DMS53 (cell line): ENCODE measurements around the gene TMEM185B.
A peak's percentile ranks its signal among the peaks of the same experiment; 100 is the strongest.
"Not testable (repeated sequence)": the region's sequence is repeated elsewhere in the genome, so short reads cannot be mapped to it uniquely, and the experiment has no call there.

Experiments
- DNase-seq: peaks from one replicate; lab custom pipeline; 2025; lab: John Stamatoyannopoulos, UW

TMEM185B gene

DNA sequence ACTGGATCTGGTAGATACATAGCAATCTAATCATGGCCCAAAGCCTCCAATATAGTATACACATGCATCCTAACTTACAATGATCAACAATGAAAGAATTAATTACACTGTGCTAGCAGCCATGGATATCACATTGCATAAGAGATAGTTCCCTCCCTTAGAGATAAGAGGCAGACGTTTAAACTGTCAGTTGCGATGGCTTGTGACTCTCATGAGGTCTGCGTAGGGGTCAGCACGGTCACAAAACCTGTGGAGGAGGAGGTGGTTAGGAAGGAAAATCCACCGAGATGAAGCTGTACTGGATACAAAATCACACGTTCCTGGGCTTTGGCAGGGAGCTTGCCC is 28.7 kb upstream of the TMEM185B start:
- DNase-seq = peak; percentile 52

DNA sequence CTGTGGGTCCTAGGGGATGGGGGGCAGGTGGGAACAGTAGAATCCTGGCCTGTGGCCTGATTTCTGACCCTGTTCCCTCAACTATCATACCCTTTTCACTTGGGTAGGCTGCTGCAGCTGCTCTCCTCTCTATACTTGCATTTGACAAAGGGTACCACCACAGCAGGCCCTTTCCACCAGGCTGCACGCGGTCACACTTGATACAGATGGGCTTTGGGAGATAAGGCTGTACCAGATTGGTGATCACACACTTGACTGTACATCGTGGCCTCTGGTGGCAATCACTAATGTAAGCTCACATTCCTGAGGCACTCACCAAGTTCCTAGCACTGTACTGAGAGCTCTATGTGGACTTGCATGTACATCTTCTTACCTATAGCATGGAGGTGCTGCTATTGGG is 27.9 kb upstream of the TMEM185B start:
- no peak for DNase-seq

DNA sequence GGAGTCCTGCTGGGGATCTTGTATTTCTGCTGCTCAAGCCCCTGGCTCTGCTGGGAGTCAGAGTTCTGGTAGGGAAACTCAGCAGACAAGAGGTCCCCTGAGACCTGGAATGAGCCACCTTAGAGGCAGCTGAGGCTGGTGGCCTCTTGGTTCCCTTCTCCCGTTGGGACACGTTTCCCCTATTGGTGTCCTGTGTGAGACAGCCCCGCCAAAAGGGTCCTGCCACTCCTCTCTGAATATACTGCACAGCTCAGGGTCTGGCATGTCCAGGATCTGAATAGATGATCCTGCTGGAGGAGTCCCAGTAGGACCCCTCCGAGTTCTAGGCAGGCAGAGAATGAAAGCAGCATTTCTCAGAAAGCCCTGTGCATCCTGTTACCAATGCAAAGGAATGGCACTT is 27.4 kb upstream of the TMEM185B start:
- DNase-seq = no peak

DNA sequence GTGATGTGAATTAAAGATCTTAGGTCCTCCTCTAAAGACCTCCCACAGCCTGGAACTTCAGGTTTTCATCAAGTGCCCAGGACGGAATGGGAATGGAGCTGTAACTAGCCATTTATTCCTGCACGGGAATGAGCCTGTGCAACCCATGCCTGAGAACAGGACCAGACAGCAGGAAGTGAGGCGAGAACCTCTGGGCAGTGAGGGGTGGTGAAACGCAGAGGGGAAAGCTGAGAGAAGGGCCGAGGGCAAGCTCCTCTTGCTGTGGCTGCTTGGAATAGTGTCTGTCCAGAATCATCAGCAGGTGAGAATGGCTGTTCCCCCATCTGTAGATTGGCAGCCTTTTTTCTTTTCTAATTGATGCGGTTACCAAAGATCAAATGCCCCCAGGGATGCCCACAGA is 24.7 kb upstream of the TMEM185B start:
- DNase-seq = no peak

DNA sequence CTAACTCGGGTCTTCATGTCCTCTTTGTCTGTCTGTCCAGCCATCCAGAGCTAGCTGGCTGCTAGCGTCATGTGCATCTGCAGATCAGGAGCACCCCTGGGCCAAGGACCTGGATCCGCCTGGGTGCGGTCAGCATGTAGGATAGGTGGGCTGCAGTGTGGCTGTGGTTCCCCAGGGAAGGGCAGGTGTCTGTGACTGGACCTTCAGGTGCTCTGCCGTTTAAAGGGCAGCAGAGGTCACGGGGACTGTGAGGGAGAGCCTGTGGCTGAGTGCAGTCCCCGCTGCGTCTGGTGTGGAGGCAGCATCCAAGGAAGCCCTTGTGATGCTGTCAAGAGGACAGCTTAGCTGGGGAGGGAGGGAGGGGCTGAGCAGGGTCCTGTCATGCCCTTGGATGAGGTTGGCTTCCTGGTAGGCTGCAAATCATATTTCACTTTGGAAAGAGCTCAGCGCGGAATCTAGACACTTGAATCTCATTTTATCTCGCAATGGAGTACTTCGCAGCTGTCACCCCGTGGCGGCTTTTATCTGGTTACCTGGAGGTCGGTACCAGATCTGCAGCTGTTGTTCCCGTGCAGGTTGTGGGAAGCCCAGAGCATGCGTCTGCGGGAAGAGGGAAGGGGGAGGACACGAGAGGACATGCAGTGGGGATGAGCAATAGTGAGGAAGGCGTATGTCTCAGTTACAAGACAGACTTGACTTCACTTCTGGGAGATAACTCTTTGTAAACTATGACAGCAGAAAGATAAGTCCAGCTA is 23.5 kb upstream of the TMEM185B start:
- DNase-seq = no peak

DNA sequence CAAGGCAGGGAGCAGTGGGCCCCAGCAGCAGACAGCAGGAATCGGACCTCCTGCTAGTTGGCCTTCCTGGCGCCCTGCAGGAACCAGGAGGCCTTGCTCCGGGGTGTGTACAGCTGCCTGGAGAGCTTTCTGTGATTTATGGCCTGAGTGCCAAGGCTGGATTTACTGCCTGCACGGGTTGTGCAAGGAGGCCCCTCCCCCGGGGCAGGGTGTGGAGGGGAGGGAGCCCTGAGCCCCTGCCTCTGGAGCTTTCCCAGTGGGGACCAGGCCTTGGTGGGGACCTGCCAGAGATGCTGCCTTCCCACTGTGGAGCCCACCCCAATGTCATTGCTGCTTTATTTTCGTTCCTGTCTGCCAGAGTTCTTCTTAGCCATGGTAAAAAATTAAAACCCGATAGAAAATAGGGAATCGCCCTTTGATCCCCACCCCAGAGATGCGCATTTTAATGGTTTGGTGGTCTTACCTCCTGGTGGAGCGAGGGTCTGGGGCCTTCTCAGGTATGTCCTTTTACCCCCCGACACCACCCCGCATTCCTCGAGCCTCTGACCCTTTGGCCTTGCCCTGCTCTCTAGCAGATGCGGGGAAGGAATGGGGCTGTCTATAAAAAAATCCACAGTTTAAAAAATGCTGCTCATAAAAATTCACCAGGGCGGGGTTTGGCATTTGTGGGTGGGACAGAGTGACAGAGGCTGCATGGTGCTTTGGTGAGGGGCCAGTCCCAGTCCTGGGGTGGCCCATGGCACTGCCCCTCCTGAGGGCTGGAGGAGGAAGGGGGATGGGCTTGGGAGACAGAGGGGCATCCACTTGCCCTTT is 22.5 kb upstream of the TMEM185B start:
- DNase-seq = peak; percentile 59

DNA sequence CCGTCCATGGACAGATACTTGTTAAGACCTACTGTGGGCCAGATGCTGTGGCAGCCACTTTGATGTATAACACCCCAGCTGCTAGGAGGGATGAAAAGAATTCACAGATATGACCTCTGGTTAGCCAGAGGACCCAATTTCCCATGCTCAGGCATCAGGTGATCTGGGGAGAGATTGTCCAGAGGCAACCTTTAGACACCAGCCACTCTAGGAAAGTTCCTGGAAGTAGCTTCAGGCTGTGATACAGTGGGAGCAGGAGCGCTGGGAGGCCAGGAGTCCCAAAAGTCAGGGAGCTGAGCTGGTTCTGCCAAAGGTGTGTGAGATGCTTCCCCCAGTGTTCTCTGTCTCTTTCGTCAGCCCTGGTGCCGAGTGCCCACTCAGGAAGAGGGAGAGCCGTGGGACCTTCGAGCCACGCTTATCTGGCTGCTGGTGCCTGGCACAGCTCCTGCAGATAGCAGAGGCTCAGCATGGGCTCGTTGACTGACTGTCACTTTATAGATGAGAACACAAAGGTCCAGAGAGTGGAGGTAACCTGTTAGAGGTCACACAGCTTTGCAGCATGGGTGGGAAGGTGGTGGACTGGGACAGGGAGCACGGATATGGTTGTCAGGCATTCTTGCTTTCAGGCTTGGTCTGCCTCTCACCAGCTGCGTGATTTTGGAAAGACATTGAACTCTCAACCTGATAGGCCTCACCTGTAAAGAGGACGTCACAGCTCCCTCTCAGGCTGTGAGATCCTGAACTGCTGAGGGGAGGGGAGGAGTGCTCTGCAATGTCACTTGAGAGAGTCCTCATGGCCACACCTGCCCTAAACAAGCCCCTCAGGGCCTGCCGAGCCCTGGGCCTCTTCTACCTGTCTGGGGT is 21.7 kb upstream of the TMEM185B start:
- no peak for DNase-seq

DNA sequence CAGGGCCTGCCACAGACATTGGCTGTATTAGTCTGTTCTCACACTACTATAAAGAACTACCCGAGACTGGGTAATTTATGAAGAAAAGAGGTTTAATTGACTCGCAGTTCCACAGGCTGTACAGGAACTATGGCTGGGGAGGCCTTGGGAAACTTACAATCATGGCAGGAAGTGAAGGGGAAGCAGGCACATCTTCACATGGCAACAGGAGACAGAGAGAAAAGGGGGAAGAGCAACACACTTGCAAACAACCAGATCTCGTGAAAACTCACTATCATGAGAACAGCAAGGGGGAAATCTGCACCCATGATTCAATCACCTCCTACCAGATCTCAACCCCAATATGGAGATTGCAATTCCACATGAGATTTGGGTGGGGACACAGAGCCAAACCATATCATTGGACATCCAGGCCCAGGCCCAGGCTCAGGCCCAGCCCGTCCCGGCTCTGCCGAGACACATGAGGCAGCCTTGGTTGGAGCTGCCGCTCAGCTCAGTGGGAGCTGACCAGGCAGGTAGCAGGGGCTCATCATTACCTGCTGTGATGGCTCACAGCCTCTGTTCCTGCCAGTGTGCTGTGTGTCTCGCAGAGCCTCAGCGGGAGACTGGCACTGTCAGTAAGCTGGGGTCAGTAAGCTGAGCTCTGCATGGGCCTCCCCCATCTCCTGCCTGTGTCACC is 20.8 kb upstream of the TMEM185B start:
- no peak for DNase-seq

DNA sequence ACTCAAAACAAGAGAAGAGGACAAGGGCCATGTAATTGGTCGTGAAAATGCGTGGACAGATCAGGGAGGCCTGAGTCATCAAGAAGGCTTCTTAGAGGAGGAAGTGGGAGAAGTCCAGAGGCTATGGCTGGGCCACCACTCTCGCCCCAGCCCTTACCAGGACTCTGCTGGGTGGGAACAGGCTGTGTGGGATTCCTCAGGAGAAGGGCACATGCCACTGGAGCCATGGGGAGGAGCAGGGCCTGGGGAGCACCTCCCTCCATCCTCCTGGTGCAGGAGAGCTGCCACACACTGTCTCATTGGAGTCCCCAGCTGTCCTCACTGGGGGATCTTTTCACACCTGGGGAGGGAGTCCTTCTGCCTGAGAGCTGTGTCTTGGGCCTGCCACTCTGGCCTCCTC is 20.0 kb upstream of the TMEM185B start:
- no peak for DNase-seq

DNA sequence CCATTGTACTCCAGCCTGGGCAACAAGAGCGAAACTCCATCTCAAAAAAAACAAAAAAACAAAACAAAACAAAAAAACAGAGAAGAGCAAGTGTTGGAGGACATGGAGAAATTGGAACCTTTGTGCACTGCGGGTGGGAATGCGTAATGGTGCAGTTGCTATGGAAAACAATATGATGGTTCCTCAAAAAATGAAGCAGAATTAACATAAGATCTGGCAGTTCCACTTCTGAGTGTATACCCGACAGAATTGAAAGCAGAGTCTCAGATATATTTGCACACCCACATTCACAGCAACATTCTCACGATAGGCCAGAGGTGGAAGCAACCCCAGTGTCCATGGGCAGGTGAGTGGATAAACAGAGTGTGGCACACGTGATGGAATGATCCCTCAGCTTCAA is 18.5 kb upstream of the TMEM185B start:
- DNase-seq = no peak

DNA sequence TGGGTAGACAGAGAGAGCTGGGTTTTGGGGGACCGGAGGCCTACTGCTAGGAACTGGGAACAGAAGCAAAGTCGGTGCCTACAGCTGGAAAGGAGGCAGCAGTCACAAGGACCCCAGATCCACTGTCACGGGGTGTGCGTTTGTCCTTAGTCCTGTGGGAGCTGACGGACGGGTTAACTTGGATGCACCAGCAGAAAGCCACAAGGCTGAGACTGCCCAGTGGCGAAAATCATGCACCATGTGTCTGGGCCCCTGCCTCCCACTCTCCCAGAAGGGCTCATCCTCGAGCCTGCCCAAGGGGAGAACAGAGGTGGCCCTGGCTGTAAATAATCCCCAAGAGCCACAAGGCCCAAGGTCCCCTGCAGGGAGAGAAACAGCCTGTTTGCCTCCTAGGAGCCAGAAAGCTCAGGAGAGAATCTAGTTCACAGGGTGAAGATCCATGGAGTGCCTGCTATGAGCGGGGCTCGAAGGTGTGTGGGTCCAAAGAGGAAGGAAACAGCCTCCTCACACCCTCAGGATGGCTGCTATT is 17.8 kb upstream of the TMEM185B start:
- DNase-seq = no peak

DNA sequence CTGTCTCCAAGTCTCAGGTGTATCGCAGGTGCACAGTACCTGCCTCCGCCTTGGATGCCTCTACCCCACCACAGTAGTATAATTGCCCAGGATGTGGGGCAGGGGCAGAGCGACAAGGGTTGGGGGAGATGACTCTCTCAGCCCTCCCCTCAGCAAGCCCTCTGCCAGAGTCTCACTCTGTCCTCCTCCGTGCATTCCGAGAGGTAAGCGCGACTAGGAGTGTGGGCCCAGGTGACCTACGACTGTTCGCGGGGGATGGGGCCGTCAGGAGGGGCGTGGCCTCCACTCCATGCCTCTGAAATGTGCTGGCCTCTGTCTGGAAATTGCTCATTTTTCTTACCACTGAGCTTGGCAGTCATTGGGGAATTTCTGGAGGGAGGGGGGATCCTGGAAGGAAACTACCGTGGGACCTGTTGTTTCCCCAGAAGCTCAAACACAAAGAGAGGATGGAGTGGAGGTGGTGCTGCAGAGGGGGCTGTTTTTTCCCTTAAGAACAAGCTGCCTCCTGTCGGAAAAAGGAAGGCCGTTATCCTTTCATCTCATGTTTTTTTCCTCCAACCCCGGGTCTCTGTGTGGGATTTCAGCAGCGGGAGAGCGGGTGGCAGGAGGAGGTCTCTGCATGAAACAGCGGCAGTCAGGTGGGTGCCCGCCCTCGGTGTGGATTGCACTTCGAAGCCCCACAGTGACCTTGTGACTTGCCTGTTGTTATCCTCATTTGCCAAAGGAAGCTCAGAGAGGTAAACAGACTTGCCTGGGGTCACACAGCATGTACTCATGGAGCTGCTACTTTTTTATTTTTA is 16.5 kb upstream of the TMEM185B start:
- DNase-seq = no peak

DNA sequence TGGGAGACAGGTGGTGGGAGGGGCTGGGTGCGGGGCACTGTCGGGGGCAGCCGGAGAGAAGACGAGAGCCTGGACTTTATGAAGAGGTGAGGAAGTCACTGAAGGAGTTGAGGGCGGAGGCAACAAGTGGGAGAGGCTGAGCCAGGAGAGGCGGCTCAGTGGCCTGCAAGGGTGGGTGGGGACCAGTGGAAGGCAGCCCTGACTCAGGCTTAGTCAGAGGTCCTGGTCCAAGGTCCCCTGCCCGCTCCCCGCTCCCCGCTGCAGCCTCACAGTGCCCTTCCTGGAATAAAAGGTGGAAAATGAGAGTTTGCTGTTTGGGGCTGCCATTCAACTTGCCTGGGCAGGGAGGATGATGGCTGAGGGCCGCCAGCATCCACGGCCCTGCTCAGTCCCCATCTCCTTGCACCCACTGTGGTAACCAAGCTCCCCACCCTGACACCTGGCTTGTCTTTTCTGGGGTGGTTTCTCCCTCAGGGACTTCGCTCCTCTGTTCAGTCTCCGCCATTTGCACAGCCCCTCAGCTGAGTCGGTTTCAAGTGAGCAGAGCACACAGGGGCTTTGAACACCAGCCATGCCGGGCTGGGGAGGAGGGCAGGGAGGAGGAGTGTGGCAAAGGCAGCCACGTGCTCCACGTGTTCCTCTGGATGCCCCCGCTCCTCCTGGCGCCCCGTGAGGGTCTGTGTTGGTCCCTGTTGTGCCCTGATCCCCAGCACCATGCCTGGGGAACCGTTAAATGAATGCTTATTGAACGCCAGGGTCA is 15.7 kb upstream of the TMEM185B start:
- DNase-seq = no peak

DNA sequence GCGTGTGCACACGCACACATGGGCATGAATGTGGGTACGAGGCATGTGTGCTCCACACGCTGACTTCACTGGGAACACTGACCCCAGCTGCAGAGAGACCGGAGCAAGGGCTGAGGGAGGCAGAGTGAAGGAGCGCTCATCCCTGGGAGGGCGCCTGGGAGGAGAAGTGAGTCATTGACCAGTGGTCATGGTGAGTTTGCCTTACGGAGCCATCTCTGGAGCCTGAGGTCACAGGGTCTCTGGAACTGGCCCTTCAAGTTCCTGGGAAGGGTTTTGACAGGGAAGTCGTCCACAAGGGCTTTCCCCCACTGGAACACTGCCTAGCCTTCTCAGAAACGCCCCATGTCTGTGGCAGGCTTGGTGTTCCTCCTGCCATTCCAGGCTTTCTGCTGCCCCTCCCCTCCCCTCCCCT is 14.3 kb upstream of the TMEM185B start:
- peak; percentile 37 for DNase-seq

DNA sequence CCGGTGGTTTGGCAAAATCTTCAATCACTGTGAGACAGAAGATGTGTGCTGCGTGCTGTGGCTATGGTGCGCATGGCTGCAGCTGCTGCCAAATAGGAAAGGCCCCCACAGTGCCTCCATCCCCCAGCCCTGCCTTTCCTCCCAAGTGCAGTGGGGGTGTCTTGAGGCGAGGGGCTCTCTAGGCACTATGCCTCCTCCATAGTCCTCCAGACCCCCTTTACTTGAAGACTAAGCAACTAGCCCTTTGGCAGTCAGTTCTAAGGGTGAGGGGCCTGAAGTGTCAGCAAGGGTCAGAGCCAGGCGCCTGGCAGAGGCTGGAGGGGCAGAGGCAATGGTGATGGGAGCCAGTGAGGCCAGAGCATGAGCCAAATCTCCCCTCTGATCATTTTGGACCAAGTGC is 13.6 kb upstream of the TMEM185B start:
- DNase-seq = no peak

DNA sequence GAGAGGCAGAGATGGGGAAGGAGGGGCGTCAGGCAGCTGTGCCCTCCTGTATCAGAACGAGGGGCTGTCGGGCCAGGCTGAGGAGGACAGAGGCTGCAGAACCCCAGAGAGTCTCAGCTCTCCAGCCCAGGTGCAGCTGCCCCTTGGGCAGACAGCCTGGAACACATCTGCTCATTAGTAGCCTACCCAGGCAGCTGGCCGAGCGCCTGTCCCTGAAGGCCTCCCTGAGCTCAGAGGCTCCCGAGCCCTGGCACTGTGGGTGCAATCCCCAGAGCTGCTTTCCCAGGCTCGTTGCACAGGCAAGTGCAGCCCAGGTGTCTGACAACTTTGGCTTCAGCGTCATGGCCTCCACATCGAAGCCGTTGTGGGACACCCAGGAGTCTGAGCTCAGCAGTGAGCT is 13.1 kb upstream of the TMEM185B start:
- DNase-seq = no peak

DNA sequence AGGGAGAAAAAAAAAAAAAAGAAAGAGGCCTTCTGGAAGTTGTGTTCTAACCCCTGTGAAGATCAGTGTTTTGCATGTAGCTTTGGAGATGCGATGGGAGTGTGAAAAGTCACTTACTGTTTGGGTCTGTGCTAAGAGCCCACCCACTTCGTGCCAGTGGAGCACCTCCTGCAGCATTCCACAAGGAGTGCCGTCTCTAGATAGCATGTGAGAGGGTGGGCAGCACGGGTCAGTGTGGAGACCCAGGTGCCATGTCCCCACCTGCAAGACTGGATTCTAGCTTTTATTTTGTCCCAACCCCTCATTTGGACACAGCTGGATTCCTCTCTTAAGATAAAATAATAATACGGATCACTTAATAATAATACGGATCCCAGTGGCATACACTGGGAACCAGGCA is 12.5 kb upstream of the TMEM185B start:
- DNase-seq = no peak

DNA sequence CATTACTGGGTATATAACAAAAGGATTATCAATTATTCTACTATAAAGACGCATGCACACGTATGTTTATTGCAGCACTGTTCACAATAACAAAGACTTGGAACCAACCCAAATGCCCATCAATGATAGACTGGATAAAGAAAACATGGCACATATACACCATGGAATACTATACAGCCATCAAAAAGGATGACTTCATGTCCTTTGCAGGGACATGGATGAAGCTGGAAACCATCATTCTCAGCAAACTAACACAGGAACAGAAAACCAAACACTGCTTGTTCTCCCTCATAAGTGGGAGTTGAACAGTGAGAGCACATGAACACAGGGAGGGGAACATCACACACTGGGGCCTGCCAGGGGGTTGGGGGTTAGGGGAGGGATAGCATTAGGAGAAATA is 12.0 kb upstream of the TMEM185B start:
- not testable (repeated sequence) for DNase-seq

DNA sequence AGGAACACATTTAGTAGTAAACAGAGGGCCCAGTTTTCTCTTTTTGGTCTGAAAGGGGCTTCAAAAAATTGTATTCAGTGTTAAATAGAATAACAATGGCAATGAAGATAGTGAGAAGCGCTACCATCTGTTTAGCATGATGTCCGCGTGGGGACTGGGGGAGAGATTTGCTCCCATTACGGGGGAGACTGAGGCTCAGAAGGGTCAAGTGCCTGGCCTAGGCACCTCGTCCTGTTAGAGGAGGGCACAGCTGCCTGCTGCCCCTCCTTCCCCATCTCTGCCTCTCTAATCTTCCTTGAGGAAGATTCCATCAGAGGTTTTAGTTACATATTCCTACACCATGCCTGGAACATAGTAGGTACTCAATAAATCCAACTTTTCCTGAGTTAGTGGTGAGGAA is 10.1 kb upstream of the TMEM185B start:
- no peak for DNase-seq

DNA sequence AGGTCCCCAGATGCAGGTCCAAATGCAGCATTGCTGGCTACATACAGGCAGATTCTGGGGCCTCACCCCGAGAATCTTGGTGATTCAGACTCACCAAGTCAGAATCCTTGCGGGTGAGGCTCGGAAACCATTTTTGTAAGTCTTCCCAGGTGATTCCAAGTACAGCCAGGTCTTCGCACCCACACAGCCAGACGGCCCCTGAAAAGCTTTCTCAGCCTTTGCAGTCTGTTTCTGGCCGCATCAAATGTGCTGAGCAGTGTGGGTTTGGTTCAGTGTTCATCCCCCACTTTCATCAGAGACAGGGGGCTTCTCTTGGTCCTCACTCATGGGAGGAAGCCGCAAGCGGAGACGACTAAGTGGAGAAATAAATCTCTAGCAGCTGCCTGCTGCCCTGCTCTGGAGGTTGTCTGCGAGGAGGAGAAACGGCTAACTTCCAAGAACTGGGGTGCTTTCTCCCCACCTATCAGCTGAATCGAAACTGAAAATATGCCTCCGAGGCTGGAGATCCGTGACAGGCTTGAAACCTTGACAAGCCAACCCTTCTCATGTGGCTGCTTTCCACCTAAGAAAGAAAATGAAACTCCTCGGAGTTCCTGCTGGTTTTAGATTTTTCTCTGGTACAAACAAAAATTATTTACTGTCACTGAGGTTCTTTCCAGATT is 8.9 kb upstream of the TMEM185B start:
- DNase-seq = no peak
